ENCODE measurements around the gene NEIL1.

NEIL1 gene

GRCh38 chr15:75349851-75350588, 3.2 kb downstream of the NEIL1 start:
- peaks cover 53% of the 10 kb centered on the region for H3K4me1 ChIP-seq (ENCODE audit: control insufficient read depth, low read length)
- H3K4me2 ChIP-seq (ENCODE audit: low read length): peak overlapping the region; percentile 85
- H3K9me2 ChIP-seq (replicated peaks; ENCODE audit: control insufficient read depth, low read length): no peaks in the 10 kb centered on the region

GRCh38 chr15:75350601-75351361, 3.9 kb downstream of the NEIL1 start:
- H3K27me3 ChIP-seq (ENCODE audit: control insufficient read depth, low read length): no peaks in the 10 kb centered on the region
- H3K79me2 ChIP-seq (ENCODE audit: control insufficient read depth, low read length): peaks cover 32% of the 10 kb centered on the region
- no peaks in the 10 kb centered on the region for H3K9me2 ChIP-seq (replicated peaks; ENCODE audit: control insufficient read depth, low read length)
- peaks cover 45% of the 10 kb centered on the region for H3K4me1 ChIP-seq (ENCODE audit: control insufficient read depth, low read length)
- H3K36me3 ChIP-seq (ENCODE audit: control insufficient read depth, low read length): peaks cover 78% of the 10 kb centered on the region
- peak overlapping the region; percentile 98 for H3K4me3 ChIP-seq (ENCODE audit: low read length)
- peak overlapping the region; percentile 85 for H3K4me2 ChIP-seq (ENCODE audit: low read length)
- peaks cover 18% of the 10 kb centered on the region for H3F3A ChIP-seq (ENCODE audit: control insufficient read depth, insufficient read depth)
- no peaks in the 10 kb centered on the region for H4K20me1 ChIP-seq (ENCODE audit: control insufficient read depth, insufficient read depth, low read depth, low read length)
- TF ChIP-seq EZH2phosphoT487 (IDR thresholded peaks at IDR 0.05; ENCODE audit: borderline replicate concordance, low read length): no peak
- TF ChIP-seq, protein P1, sequence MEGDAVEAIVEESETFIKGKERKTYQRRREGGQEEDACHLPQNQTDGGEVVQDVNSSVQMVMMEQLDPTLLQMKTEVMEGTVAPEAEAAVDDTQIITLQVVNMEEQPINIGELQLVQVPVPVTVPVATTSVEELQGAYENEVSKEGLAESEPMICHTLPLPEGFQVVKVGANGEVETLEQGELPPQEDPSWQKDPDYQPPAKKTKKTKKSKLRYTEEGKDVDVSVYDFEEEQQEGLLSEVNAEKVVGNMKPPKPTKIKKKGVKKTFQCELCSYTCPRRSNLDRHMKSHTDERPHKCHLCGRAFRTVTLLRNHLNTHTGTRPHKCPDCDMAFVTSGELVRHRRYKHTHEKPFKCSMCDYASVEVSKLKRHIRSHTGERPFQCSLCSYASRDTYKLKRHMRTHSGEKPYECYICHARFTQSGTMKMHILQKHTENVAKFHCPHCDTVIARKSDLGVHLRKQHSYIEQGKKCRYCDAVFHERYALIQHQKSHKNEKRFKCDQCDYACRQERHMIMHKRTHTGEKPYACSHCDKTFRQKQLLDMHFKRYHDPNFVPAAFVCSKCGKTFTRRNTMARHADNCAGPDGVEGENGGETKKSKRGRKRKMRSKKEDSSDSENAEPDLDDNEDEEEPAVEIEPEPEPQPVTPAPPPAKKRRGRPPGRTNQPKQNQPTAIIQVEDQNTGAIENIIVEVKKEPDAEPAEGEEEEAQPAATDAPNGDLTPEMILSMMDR (IDR thresholded peaks at IDR 0.05; ENCODE audit: low read depth, low read length, poor library complexity, severe bottlenecking): no peak
- peaks cover 5% of the 10 kb centered on the region; the same call in 1 of the 2 replicates for H3K9me3 ChIP-seq (ENCODE audit: control insufficient read depth, insufficient read depth, low read length)
- H3K27ac ChIP-seq (ENCODE audit: low read depth, low read length): peak overlapping the region; percentile 95

More at GRCh38 chr15:75349851-75350588, 3.2 kb downstream of the NEIL1 start:
- peaks cover 74% of the 10 kb centered on the region for H3K36me3 ChIP-seq (ENCODE audit: control insufficient read depth, low read length)
- TF ChIP-seq, protein P1 (IDR thresholded peaks at IDR 0.05; ENCODE audit: low read depth, low read length, poor library complexity, severe bottlenecking): no peak
- peak; percentile 57; the same call in 1 of the 2 replicates for TF ChIP-seq EZH2phosphoT487 (IDR thresholded peaks at IDR 0.05; ENCODE audit: borderline replicate concordance, low read length)
- H3K79me2 ChIP-seq (ENCODE audit: control insufficient read depth, low read length): peaks cover 32% of the 10 kb centered on the region
- H3K4me3 ChIP-seq (ENCODE audit: low read length): peak overlapping the region; percentile 98
- no peaks in the 10 kb centered on the region for H4K20me1 ChIP-seq (ENCODE audit: control insufficient read depth, insufficient read depth, low read depth, low read length)
- H3K27ac ChIP-seq (ENCODE audit: low read depth, low read length): peak overlapping the region; percentile 95
- H3F3A ChIP-seq (ENCODE audit: control insufficient read depth, insufficient read depth): peaks cover 21% of the 10 kb centered on the region
- peaks cover 5% of the 10 kb centered on the region; the same call in 1 of the 2 replicates for H3K9me3 ChIP-seq (ENCODE audit: control insufficient read depth, insufficient read depth, low read length)
- H3K27me3 ChIP-seq (ENCODE audit: control insufficient read depth, low read length): no peaks in the 10 kb centered on the region

DNA sequence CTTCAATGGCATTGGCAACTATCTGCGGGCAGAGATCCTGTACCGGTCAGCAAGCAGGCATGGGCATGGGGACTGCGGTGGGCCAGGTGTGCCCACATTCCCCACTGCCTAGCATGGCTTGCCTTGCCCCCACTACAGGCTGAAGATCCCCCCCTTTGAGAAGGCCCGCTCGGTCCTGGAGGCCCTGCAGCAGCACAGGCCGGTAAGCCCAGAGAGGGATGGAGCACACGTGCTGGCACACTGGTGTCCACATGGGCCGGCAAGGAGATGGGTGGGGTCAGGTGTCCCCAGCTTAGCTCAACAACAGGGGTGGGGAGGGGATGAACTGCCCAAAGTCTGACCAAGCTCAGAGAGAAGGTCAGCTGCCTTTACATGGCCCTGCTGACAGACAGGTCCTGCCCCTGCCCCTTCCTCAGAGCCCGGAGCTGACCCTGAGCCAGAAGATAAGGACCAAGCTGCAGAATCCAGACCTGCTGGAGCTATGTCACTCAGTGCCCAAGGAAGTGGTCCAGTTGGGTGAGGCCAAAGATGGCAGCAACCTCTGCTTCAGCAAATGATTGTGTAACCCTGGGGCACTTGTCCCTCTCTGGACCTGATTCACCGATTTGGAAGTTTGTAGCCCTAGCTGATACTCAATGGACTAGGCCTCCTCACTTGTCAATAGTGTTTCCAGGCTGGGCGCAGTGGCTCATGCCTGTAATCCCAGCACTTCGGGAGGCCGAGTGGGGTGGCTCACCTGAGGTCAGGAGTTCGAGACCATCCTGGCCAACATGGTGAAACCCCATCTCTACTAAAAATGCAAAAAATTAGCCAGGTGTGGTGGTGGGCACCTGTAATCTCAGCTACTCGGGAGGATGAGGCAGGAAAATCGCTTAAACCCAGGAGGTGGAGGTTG, 5.6 kb downstream of the NEIL1 start:
- Histone ChIP-seq H3K27ac (ENCODE audit: low read depth, low read length) (no peak overlapping the region), H3F3A (ENCODE audit: control insufficient read depth, insufficient read depth) (peaks cover 11% of the 10 kb centered on the region), H3K9me3 (ENCODE audit: control insufficient read depth, insufficient read depth, low read length) (peaks cover 5% of the 10 kb centered on the region; the same call in 1 of the 2 replicates), H3K4me3 (ENCODE audit: low read length) (no peak overlapping the region), H3K4me1 (ENCODE audit: control insufficient read depth, low read length) (peaks cover 33% of the 10 kb centered on the region), H3K79me2 (ENCODE audit: control insufficient read depth, low read length) (peaks cover 30% of the 10 kb centered on the region), H3K4me2 (ENCODE audit: low read length) (no peak overlapping the region), H3K9me2 (replicated peaks; ENCODE audit: control insufficient read depth, low read length) (no peaks in the 10 kb centered on the region), H3K27me3 (ENCODE audit: control insufficient read depth, low read length) (no peaks in the 10 kb centered on the region), H4K20me1 (ENCODE audit: control insufficient read depth, insufficient read depth, low read depth, low read length) (no peaks in the 10 kb centered on the region), H3K36me3 (ENCODE audit: control insufficient read depth, low read length) (peaks cover 85% of the 10 kb centered on the region)
- no peak for TF ChIP-seq EZH2phosphoT487 (IDR thresholded peaks at IDR 0.05; ENCODE audit: borderline replicate concordance, low read length)
- TF ChIP-seq, protein P1 (IDR thresholded peaks at IDR 0.05; ENCODE audit: low read depth, low read length, poor library complexity, severe bottlenecking): no peak

All from DOHH2 (cell line).